GM23248 (cell line): ENCODE data around the gene TMEM244. TPM values are rescaled to one million over a fixed set of nuclear protein-coding genes. Genes with fewer than 3 reads are reported as not detected.

Source experiments
- DNase-seq: peaks from one replicate; pipeline ENCODE4 v3.0.0-alpha.2; 2015
- H2AFZ ChIP-seq: fragments of 200-600 bp; sonication (generic); 2 replicates; pipeline ENCODE4 v1.6.1; 2016; ENCODE audit warnings: antibody characterized with exemption
- H3F3A ChIP-seq: fragments of 200-600 bp; sonication (generic); 2 replicates; pipeline ENCODE4 v1.6.1; 2016; ENCODE audit warnings: mild to moderate bottlenecking, antibody characterized with exemption, mixed run types; ENCODE audit not compliant: insufficient read depth
- H3K27ac ChIP-seq: fragments of 200-600 bp; sonication (generic); 2 replicates; pipeline ENCODE4 v1.5.1; 2016; ENCODE audit warnings: mild to moderate bottlenecking
- H3K27me3 ChIP-seq: fragments of 200-600 bp; sonication (generic); replicated peaks from 2 replicates; pipeline ENCODE4 v1.6.1; 2016; ENCODE audit warnings: mild to moderate bottlenecking; ENCODE audit not compliant: insufficient read depth
- H3K36me3 ChIP-seq: fragments of 200-600 bp; sonication (generic); 2 replicates; pipeline ENCODE4 v1.6.1; 2016; ENCODE audit warnings: low read depth, mild to moderate bottlenecking
- H3K4me1 ChIP-seq: fragments of 200-600 bp; sonication (generic); 2 replicates; pipeline ENCODE4 v1.6.1; 2016; ENCODE audit warnings: mild to moderate bottlenecking; ENCODE audit not compliant: insufficient read depth
- H3K4me2 ChIP-seq: fragments of 200-600 bp; sonication (generic); one replicate; pipeline ENCODE4 v1.6.1; 2016; ENCODE audit warnings: mild to moderate bottlenecking; ENCODE audit not compliant: unreplicated experiment
- H3K4me3 ChIP-seq: fragments of 200-600 bp; sonication (generic); 2 replicates; pipeline ENCODE4 v1.5.1; 2016; ENCODE audit warnings: mild to moderate bottlenecking
- H3K79me2 ChIP-seq: fragments of 200-600 bp; sonication (generic); 2 replicates; pipeline ENCODE4 v1.6.1; 2016; ENCODE audit warnings: mild to moderate bottlenecking; ENCODE audit not compliant: insufficient read depth
- H3K9ac ChIP-seq: fragments of 200-600 bp; sonication (generic); 2 replicates; pipeline ENCODE4 v1.6.1; 2016; ENCODE audit warnings: mild to moderate bottlenecking
- H3K9me2 ChIP-seq: fragments of 200-600 bp; sonication (generic); 2 replicates; pipeline ENCODE4 v1.6.1; 2016; ENCODE audit warnings: mixed run types, mild to moderate bottlenecking, moderate library complexity; ENCODE audit not compliant: insufficient read depth
- H3K9me3 ChIP-seq: fragments of 200-600 bp; sonication (generic); one replicate; pipeline ENCODE4 v1.6.1; 2017; ENCODE audit warnings: low read depth
- H4K20me1 ChIP-seq: fragments of 200-600 bp; sonication (generic); 2 replicates; pipeline ENCODE4 v1.6.0; 2016; ENCODE audit not compliant: insufficient read depth
- EZH2 ChIP-seq: fragments of 200-600 bp; sonication (generic); IDR thresholded peaks from 2 replicates; pipeline ENCODE4 v1.6.1; 2018; ENCODE audit warnings: antibody characterized with exemption, mild to moderate bottlenecking; ENCODE audit not compliant: insufficient read depth, poor library complexity, severe bottlenecking
- EZH2phosphoT487 ChIP-seq: fragments of 200-600 bp; sonication (generic); IDR thresholded peaks from 2 replicates; pipeline ENCODE4 v1.6.1; 2018; ENCODE audit warnings: antibody characterized with exemption, moderate library complexity, mild to moderate bottlenecking, low read depth; ENCODE audit not compliant: insufficient read depth
- WGBS, 2 experiments: methylation state at CpG; one replicate each; pipeline ENCODE4 v1.1.6; 2015 to 2017; ENCODE audit warnings: low lambda C conversion rate in 2 of 2, low coverage in 1 of 2; ENCODE audit errors: missing lambda C conversion rate in 2 of 2; 5-methylcytosine and 5-hydroxymethylcytosine counted together
- in situ Hi-C: fragments of 300-500 bp; cut with MboI; formaldehyde crosslinking; loops from 2 replicates; pipeline ENCODE4 v1.15.0; 2020
- polyA plus RNA-seq: library from polyadenylated mRNA; unstranded; fragments of >200 nt; fragmentation: Nextera tagmentation; extraction: Ambion mirVana; gene quantifications from 2 replicates; pipeline ENCODE4 v1.2.1, GENCODE V29; 2016
- total RNA-seq: library from RNA; depleted of rRNA; stranded (reverse); fragments of >200 nt; shearing (Covaris generic); gene quantifications from 2 replicates; pipeline ENCODE4 v1.2.3, GENCODE V29; 2014

TMEM244 gene
- total and polyA plus RNA-seq, 2 experiments from 2014 or later = not detected

DNA sequence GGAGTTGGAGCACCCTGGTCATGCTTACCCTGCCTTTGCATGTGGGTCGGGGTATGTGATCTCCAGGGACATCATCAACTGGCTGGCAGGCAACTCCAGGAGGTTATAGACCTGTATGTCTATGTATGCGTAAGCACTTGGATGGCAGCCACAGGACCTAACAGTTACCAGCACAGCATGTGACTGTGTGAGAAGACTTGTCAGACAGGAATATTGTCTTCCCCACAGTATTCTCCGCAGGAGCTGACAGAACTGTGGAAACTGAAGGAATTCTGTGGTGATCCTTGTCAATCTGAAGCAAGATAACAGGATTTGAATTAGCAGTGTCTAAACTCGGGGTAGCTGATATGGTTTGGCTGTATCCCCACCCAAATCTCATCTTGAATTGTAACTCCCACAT is 59.2 kb downstream of the TMEM244 start:
- no peaks in the 10 kb centered on the region for H4K20me1 ChIP-seq
- H3K4me3 ChIP-seq = no peak overlapping the region
- no peaks in the 10 kb centered on the region for H3K4me1 ChIP-seq
- H3K9ac ChIP-seq = no peak overlapping the region
- H3K27ac ChIP-seq = no peak overlapping the region
- in situ Hi-C loops = no loop called here
- H3K9me3 ChIP-seq = no peaks in the 10 kb centered on the region
- H3K9me2 ChIP-seq = no peaks in the 10 kb centered on the region
- DNase-seq = no peak
- TF ChIP-seq EZH2phosphoT487 (no peak), EZH2 (no peak)
- no peak overlapping the region for H2AFZ ChIP-seq
- 77 to 78% methylated on average over 4 of the region's 4 CpGs for WGBS, 2 experiments
- no peaks in the 10 kb centered on the region for H3K36me3 ChIP-seq
- H3F3A ChIP-seq = no peaks in the 10 kb centered on the region
- no peak overlapping the region for H3K4me2 ChIP-seq
- H3K27me3 ChIP-seq = peaks cover 8% of the 10 kb centered on the region; the same call in 1 of the 2 replicates
- H3K79me2 ChIP-seq = no peaks in the 10 kb centered on the region

DNA sequence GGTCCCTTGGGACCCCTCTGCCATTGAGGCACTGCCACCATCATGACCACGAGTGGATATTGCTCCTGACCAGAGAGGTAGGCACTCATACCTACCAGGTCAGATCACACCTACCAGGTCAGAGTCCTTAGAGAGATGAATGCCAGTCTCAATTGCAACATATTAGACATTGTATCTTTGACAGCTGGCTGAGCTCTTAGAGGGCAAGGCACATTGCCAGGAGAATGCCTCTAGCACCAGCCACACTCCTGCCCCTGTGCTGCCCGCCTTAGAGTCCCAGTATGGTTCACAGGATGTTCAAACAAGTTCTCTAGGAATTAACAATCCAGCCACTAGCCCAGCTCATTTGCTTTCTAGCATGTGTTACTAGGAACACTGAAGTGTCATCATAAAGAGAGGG is 65.9 kb downstream of the TMEM244 start:
- Histone ChIP-seq H3K4me2 (no peak overlapping the region), H3K27me3 (no peaks in the 10 kb centered on the region), H3K9me2 (no peaks in the 10 kb centered on the region), H3K9me3 (no peaks in the 10 kb centered on the region), H3F3A (no peaks in the 10 kb centered on the region), H3K36me3 (no peaks in the 10 kb centered on the region), H3K27ac (no peak overlapping the region), H3K79me2 (no peaks in the 10 kb centered on the region), H3K4me3 (no peak overlapping the region), H4K20me1 (no peaks in the 10 kb centered on the region), H2AFZ (no peak overlapping the region), H3K9ac (no peak overlapping the region), H3K4me1 (no peaks in the 10 kb centered on the region)
- WGBS, 2 experiments = 68 to 73% methylated on average over 2 of the region's 2 CpGs
- no peak for TF ChIP-seq EZH2
- TF ChIP-seq EZH2phosphoT487 = no peak
- in situ Hi-C loops = no loop called here
- peak; percentile 16 for DNase-seq

DNA sequence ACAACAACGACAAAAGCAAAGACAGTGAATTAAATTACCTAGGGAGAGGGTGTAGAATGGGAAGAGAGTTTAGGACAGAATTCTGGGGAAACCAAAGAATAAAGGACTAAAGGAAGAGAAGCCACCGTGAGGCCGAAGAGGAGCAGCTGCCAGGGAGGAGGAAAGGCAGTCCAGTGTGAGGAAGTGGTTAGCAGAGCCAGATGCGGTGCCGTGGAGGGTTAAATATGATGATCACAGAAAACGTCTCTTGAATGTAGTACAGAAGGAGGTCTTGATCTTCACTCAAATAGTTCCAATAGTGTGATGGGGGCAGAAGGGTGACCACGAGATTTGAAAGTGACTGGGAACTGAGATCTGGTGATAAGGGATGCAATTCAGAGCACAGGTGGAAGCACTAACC is 67.7 kb downstream of the TMEM244 start:
- Histone ChIP-seq H3K27ac (no peak overlapping the region), H3K9me2 (no peaks in the 10 kb centered on the region), H3K79me2 (no peaks in the 10 kb centered on the region), H3K36me3 (no peaks in the 10 kb centered on the region), H3F3A (no peaks in the 10 kb centered on the region), H3K4me2 (no peak overlapping the region), H2AFZ (no peak overlapping the region), H4K20me1 (no peaks in the 10 kb centered on the region), H3K27me3 (no peaks in the 10 kb centered on the region), H3K4me3 (no peak overlapping the region), H3K9ac (no peak overlapping the region), H3K4me1 (no peaks in the 10 kb centered on the region), H3K9me3 (no peaks in the 10 kb centered on the region)
- TF ChIP-seq EZH2phosphoT487 = no peak
- no peak for TF ChIP-seq EZH2
- in situ Hi-C loops = no loop called here
- 73 to 74% methylated on average over 7 of the region's 7 CpGs for WGBS, 2 experiments
- no peak for DNase-seq

DNA sequence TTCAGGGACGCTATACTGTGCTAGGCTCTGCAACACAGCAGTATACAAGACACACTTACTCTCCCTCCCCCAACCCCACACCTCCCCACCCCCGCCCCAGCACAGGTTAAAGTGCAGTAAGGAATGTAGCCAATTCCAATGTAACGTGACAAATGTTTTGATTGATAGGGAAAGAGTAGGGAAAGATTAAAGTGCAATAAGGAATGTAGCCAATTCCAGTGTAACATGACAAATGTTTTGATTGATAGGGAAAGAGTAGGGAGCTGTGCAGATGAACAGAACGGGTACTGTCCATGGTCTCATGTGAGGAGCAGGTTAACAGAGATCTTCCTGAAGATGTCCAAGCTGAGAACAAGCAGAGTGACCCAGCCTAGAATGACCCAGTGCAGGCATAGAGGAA is 69.1 kb downstream of the TMEM244 start:
- no peak overlapping the region for H3K27ac ChIP-seq
- H3K9ac ChIP-seq = no peak overlapping the region
- WGBS, 2 experiments = 53 to 54% methylated on average over 4 of the region's 4 CpGs
- H2AFZ ChIP-seq = no peak overlapping the region
- H3K4me1 ChIP-seq = no peaks in the 10 kb centered on the region
- TF ChIP-seq EZH2 = no peak
- TF ChIP-seq EZH2phosphoT487 = no peak
- H4K20me1 ChIP-seq = no peaks in the 10 kb centered on the region
- no peak for DNase-seq
- H3F3A ChIP-seq = no peaks in the 10 kb centered on the region
- in situ Hi-C loops = no loop called here
- H3K9me3 ChIP-seq = no peaks in the 10 kb centered on the region
- H3K9me2 ChIP-seq = no peaks in the 10 kb centered on the region
- H3K79me2 ChIP-seq = no peaks in the 10 kb centered on the region
- no peaks in the 10 kb centered on the region for H3K36me3 ChIP-seq
- no peak overlapping the region for H3K4me2 ChIP-seq
- no peaks in the 10 kb centered on the region for H3K27me3 ChIP-seq
- no peak overlapping the region for H3K4me3 ChIP-seq

DNA sequence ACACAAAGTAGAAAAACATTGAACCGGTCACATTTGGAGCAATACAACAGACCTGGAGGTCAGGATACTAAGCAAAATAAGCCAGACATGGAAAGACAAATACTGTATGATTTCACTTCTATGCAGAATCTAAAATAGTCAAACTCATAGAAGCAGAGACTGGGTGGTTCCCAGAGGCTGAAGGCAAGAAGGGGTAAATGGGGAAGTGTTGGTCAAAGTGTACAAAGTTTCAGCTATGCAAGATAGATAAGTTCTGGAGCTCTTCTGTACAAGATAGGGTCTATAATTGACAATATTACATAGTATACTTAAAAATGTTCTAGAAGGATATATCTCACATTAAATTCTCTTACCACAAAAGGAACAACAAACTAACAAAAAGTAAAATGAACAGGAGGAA is 70.3 kb downstream of the TMEM244 start:
- no peaks in the 10 kb centered on the region for H3K9me3 ChIP-seq
- no peaks in the 10 kb centered on the region for H3F3A ChIP-seq
- no peaks in the 10 kb centered on the region for H3K9me2 ChIP-seq
- H3K79me2 ChIP-seq = no peaks in the 10 kb centered on the region
- no peak for TF ChIP-seq EZH2phosphoT487
- no peak for TF ChIP-seq EZH2
- no peak overlapping the region for H3K4me2 ChIP-seq
- 97 to 100% methylated on average over 1 of the region's 1 CpG for WGBS, 2 experiments
- no peak overlapping the region for H3K27ac ChIP-seq
- DNase-seq = no peak
- H3K4me3 ChIP-seq = no peak overlapping the region
- H4K20me1 ChIP-seq = no peaks in the 10 kb centered on the region
- peaks cover 2% of the 10 kb centered on the region; the same call in 1 of the 2 replicates for H3K4me1 ChIP-seq
- no peaks in the 10 kb centered on the region for H3K36me3 ChIP-seq
- in situ Hi-C loops = no loop called here
- H3K9ac ChIP-seq = no peak overlapping the region
- H2AFZ ChIP-seq = no peak overlapping the region
- H3K27me3 ChIP-seq = no peaks in the 10 kb centered on the region
